ENCODE results near the gene PCCA. TPM values are rescaled to one million over a fixed set of nuclear protein-coding genes. Genes with fewer than 3 reads are reported as not detected.

The PCCA gene
- total and polyA plus RNA-seq, 4 donors: 30.1 to 160 (median 76.3) TPM

DNA sequence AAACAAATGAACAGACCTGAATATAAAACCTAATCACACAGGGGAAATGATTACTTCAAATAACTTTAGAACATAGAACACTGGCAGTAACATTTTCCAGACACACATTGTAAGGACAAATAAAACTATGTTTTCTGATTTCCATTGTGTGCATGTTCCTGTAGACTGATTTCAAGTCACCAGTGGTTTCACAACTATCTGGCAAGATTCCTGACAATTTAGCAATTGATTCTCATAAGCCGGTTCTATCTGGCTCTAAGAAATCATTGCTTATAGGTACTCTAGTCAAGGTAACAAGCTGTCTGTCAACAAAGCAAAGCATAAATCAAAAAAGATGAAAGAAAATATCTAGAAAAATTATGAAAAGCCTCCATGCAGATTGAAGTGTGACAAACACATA is 19.6 kb upstream of the PCCA start:
- Histone ChIP-seq H3K9me3 (ENCODE audit: control insufficient read depth in 4 of 4, low read length in 3 of 4) (no peaks in the 10 kb centered on the region), H3K27ac (ENCODE audit: low read depth in 1 of 2, low read length in 2 of 2) (peak overlapping the region; percentile 32 to 88), H3K27me3 (ENCODE audit: control insufficient read depth in 4 of 4, insufficient read depth in 4 of 4, low read length in 3 of 4) (no peaks in the 10 kb centered on the region), H3K36me3 (ENCODE audit: control insufficient read depth in 4 of 4, insufficient read depth in 3 of 4, low read depth in 1 of 4, low read length in 3 of 4) (no peaks in the 10 kb centered on the region), H3K9ac (ENCODE audit: low read depth in 1 of 2, low read length in 2 of 2) (no peak overlapping the region), H3K4me3 (ENCODE audit: low read depth in 1 of 3, low read length in 3 of 3) (no peak overlapping the region), H3K4me1 (ENCODE audit: control insufficient read depth in 4 of 4, insufficient read depth in 4 of 4, low read length in 3 of 4) (peaks cover 7 to 17% (median 13%) of the 10 kb centered on the region in 4 donors)
- TF ChIP-seq CTCF (IDR thresholded peaks at IDR 0.05; ENCODE audit: low read depth, low read length, missing input control) (no peak), EGR1 (IDR thresholded peaks at IDR 0.05; ENCODE audit: low read depth in 2 of 2) (peak in 1 of 2 donors; percentile 49), YY1 (IDR thresholded peaks at IDR 0.05) (no peak), FOXA2 (IDR thresholded peaks at IDR 0.05) (peak; percentile 62), HNF4G (IDR thresholded peaks at IDR 0.05) (no peak), RXRA (IDR thresholded peaks at IDR 0.05) (peak; percentile 45 to 79), FOXA1 (IDR thresholded peaks at IDR 0.05) (peak; percentile 53), NR2F2 (IDR thresholded peaks at IDR 0.05) (no peak), GABPA (IDR thresholded peaks at IDR 0.05 in 1 of 2, conservative IDR thresholded peaks at IDR 0.05 in 1 of 2) (no peak), TAF1 (conservative IDR thresholded peaks at IDR 0.05) (no peak), ATF3 (IDR thresholded peaks at IDR 0.05) (no peak), HNF4A (conservative IDR thresholded peaks at IDR 0.05) (peak; percentile 61 to 70), SP1 (IDR thresholded peaks at IDR 0.05) (peak; percentile 37), JUND (IDR thresholded peaks at IDR 0.05) (peak; percentile 47 to 78), RAD21 (IDR thresholded peaks at IDR 0.05) (peak; percentile 28 to 38)
- TF ChIP-seq, protein P1, sequence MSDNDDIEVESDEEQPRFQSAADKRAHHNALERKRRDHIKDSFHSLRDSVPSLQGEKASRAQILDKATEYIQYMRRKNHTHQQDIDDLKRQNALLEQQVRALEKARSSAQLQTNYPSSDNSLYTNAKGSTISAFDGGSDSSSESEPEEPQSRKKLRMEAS (IDR thresholded peaks at IDR 0.05): peak; percentile 53
- TF ChIP-seq, protein P2, sequence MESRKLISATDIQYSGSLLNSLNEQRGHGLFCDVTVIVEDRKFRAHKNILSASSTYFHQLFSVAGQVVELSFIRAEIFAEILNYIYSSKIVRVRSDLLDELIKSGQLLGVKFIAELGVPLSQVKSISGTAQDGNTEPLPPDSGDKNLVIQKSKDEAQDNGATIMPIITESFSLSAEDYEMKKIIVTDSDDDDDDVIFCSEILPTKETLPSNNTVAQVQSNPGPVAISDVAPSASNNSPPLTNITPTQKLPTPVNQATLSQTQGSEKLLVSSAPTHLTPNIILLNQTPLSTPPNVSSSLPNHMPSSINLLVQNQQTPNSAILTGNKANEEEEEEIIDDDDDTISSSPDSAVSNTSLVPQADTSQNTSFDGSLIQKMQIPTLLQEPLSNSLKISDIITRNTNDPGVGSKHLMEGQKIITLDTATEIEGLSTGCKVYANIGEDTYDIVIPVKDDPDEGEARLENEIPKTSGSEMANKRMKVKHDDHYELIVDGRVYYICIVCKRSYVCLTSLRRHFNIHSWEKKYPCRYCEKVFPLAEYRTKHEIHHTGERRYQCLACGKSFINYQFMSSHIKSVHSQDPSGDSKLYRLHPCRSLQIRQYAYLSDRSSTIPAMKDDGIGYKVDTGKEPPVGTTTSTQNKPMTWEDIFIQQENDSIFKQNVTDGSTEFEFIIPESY (IDR thresholded peaks at IDR 0.05): peak; percentile 44
- TF ChIP-seq, protein P3, sequence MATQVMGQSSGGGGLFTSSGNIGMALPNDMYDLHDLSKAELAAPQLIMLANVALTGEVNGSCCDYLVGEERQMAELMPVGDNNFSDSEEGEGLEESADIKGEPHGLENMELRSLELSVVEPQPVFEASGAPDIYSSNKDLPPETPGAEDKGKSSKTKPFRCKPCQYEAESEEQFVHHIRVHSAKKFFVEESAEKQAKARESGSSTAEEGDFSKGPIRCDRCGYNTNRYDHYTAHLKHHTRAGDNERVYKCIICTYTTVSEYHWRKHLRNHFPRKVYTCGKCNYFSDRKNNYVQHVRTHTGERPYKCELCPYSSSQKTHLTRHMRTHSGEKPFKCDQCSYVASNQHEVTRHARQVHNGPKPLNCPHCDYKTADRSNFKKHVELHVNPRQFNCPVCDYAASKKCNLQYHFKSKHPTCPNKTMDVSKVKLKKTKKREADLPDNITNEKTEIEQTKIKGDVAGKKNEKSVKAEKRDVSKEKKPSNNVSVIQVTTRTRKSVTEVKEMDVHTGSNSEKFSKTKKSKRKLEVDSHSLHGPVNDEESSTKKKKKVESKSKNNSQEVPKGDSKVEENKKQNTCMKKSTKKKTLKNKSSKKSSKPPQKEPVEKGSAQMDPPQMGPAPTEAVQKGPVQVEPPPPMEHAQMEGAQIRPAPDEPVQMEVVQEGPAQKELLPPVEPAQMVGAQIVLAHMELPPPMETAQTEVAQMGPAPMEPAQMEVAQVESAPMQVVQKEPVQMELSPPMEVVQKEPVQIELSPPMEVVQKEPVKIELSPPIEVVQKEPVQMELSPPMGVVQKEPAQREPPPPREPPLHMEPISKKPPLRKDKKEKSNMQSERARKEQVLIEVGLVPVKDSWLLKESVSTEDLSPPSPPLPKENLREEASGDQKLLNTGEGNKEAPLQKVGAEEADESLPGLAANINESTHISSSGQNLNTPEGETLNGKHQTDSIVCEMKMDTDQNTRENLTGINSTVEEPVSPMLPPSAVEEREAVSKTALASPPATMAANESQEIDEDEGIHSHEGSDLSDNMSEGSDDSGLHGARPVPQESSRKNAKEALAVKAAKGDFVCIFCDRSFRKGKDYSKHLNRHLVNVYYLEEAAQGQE (IDR thresholded peaks at IDR 0.05): peak; percentile 45
- no peak for DNase-seq (ENCODE audit: low spot score)
- WGBS: 36% methylated on average over 1 of the region's 1 CpG

Measured in liver (tissue), 9 donors.